BE2C (cell line): ENCODE data around the gene BANF1.

ENCODE experiments used
- DNase-seq: peaks from one replicate; pipeline ENCODE4 v3.0.0-alpha.2; 2020
- H3K27me3 ChIP-seq: fragments of 250-450 bp; sonication (Bioruptor Pico); 2 replicates; pipeline ENCODE4 v1.5.1; 2020; ENCODE audit warnings: mild to moderate bottlenecking
- H3K36me3 ChIP-seq: fragments of 250-450 bp; sonication (Bioruptor Pico); 2 replicates; pipeline ENCODE4 v1.5.1; 2020; ENCODE audit warnings: mild to moderate bottlenecking
- H3K4me1 ChIP-seq: fragments of 250-450 bp; sonication (Bioruptor Pico); 2 replicates; pipeline ENCODE4 v1.5.1; 2020
- H3K4me3 ChIP-seq: 2 replicates; pipeline ENCODE4 v1.5.1; 2011; ENCODE audit warnings: low read depth, low read length
- H3K9me3 ChIP-seq: fragments of 250-450 bp; sonication (Bioruptor Pico); 2 replicates; pipeline ENCODE4 v1.5.1; 2020
- TF ChIP-seq, protein P1 (sequence below): IDR thresholded peaks from 2 replicates; pipeline ENCODE4 v1.5.1; 2012; ENCODE audit warnings: mild to moderate bottlenecking, low read depth, low read length

BANF1 gene

DNA sequence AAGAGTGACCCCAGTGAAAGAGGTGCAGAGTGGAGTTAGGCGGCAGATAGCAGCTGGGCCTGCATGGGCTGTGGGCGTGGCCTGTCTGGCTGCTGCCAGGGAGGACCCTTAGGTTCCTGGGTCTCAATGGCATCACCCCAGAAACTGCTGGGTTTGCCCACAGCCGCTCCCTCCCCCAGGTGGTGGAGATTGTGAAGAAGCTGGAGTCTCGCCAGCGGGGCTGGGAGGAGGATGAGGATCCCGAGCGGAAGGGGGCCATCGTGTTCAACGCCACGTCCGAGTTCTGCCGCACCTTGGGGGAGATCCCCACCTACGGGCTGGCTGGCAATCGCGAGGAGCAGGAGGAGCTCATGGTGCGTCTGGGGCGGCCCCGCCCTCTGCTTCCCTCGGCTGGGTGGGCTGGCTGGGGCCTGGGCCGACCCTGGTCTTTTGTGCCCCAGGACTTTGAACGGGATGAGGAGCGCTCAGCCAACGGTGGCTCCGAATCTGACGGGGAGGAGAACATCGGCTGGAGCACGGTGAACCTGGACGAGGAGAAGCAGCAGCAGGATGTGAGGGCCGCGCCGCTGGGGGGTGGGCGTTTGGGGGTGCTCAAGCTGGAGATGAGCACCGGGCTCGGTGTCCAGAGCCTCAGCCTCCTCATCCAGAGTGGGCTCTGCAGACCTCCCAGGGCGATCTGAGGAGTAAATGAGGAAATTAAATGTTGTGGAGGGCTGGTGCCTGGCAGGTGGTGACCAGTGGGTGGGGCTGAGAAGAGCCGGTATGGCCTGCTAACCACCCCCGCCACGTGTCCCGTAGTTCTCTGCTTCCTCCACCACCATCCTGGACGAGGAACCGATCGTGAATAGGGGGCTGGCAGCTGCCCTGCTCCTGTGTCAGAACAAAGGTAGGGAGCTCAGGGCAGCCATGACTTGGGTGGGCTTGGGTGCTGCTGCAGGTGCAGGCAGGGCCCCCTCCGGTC is 25.8 kb upstream of the BANF1 start:
- H3K9me3 ChIP-seq = no peaks in the 10 kb centered on the region
- no peaks in the 10 kb centered on the region for H3K4me1 ChIP-seq
- TF ChIP-seq, protein P1, sequence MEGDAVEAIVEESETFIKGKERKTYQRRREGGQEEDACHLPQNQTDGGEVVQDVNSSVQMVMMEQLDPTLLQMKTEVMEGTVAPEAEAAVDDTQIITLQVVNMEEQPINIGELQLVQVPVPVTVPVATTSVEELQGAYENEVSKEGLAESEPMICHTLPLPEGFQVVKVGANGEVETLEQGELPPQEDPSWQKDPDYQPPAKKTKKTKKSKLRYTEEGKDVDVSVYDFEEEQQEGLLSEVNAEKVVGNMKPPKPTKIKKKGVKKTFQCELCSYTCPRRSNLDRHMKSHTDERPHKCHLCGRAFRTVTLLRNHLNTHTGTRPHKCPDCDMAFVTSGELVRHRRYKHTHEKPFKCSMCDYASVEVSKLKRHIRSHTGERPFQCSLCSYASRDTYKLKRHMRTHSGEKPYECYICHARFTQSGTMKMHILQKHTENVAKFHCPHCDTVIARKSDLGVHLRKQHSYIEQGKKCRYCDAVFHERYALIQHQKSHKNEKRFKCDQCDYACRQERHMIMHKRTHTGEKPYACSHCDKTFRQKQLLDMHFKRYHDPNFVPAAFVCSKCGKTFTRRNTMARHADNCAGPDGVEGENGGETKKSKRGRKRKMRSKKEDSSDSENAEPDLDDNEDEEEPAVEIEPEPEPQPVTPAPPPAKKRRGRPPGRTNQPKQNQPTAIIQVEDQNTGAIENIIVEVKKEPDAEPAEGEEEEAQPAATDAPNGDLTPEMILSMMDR = no peak
- no peaks in the 10 kb centered on the region for H3K27me3 ChIP-seq
- no peak overlapping the region for H3K4me3 ChIP-seq
- H3K36me3 ChIP-seq = peaks cover 36% of the 10 kb centered on the region
- DNase-seq = no peak

DNA sequence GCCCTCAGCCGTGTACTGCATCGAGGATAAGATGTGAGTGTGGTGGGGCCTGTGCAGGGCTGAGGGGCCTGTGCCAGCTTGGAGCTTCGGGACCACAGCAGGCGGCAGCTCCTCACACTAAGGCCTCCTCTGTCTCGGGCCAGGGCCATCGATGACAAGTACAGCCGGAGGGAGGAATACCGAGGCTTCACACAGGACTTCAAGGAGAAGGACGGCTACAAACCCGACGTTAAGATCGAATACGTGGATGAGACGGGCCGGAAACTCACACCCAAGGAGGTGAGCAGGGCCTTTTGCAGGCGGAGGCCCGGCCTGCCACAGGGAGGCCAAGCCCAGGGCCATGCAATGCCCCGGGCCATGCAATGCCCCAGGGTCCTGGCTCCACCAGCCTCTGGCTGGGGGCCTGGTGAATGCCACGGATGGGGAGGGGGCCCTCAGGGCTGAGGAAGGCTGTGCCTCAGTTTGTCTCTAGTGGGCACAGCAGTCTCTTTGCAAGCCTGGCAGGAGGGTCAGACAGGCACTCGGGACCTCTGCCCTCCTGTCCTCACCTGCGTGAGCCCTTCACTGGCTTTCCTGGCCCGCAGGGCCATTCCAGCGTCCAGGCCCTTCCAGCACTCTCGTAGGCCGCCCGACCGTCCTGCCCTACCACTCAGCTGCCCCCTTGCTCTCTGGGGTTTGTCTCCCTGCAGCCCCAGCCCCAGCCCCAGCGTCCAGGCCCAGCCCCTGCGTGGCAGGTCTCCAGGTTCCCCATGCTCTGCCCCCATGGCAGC is 24.5 kb upstream of the BANF1 start:
- Histone ChIP-seq H3K27me3 (no peaks in the 10 kb centered on the region), H3K9me3 (no peaks in the 10 kb centered on the region), H3K4me1 (no peaks in the 10 kb centered on the region), H3K4me3 (no peak overlapping the region), H3K36me3 (peaks cover 36% of the 10 kb centered on the region)
- DNase-seq = no peak
- TF ChIP-seq, protein P1 = no peak

DNA sequence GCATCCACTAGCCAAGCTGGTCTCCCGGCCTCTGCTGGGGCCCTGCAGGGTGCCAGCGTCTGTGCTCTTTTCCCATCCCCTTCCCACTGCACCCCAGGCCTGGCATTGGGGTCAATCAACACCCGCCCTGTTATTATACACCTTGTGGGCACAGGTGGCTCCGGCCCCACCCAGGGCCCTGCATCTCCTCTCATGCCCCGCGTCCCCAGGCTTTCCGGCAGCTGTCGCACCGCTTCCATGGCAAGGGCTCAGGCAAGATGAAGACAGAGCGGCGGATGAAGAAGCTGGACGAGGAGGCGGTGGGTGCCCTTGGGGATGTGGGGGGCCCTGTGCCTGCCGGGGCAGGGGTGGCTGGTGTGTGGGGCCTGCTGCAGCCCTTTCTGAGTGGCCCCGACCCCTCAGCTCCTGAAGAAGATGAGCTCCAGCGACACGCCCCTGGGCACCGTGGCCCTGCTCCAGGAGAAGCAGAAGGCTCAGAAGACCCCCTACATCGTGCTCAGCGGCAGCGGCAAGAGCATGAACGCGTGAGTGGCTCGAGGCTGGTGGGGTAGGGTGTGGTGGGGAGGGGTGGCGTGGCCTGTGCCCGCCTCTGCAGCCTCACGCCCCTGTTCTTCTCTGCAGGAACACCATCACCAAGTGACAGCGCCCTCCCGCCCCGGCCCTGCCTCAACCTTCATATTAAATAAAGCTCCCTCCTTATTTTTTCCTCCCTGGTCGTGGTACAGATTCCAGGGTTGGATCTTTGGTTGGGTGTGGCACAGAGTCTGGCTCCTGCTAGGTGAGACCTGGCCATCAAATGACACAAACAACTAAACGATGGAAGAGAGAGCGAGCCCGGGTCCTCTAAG is 23.7 kb upstream of the BANF1 start:
- H3K36me3 ChIP-seq = peaks cover 36% of the 10 kb centered on the region
- TF ChIP-seq, protein P1 = no peak
- DNase-seq = no peak
- H3K27me3 ChIP-seq = no peaks in the 10 kb centered on the region
- no peaks in the 10 kb centered on the region for H3K4me1 ChIP-seq
- H3K4me3 ChIP-seq = no peak overlapping the region
- H3K9me3 ChIP-seq = no peaks in the 10 kb centered on the region

DNA sequence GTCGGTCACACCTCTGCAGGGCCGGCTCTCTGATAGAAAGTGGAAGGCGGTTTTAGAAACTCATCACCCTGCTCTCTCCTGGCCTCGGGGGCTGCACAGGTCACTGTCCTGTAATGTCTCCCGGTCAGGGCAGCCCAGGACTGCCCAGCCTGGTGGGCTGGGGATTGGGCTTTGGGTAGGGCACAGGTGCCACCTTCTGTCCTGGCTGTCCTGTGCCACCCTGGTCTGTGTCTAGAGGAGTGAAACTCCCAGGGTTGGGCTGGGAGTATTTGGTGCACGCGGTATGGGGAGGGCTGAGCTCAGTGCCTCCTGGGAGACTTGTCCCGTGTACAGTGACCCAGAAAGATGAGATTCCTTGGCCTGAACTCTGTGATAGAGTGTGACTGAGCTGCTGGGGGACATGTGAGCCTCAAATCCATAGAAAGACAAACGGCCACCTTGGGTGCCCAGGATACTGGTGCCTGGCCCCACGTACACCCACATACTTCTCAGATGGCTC is 23.0 kb upstream of the BANF1 start:
- TF ChIP-seq, protein P1 = no peak
- Histone ChIP-seq H3K4me1 (no peaks in the 10 kb centered on the region), H3K9me3 (no peaks in the 10 kb centered on the region), H3K4me3 (no peak overlapping the region), H3K27me3 (no peaks in the 10 kb centered on the region), H3K36me3 (peaks cover 36% of the 10 kb centered on the region)
- DNase-seq = no peak

DNA sequence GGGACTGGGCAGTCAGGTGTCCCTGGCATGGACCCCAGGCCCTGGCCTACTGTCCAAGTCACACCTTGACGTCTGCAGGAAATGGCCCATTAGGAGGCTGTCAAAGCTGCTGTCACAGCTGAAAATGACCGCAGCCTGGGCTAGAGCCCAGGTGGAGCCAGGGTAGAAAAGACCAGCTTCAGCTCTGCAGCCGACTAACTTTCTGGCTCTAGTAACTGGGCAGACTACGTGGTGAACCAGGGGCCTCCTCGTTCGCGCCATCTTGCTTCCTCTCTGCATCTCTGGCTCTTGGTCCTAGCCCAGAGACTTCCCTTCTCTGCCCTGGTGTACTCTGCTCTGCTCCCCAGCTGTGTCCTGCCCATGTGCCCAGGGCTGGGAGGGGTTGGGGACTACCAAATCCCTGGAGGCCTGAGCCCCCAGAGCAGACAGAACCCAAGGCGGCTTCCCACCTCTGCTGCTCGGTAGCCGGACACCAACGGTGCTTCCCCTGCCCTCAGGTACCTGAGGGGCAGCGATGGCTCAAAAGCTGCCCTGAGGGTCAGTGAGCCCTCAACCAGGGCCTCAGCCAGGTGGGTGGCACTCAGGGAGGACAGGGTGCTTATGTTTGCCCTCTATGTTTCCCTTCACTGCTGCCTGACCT is 21.1 kb upstream of the BANF1 start:
- DNase-seq = no peak
- Histone ChIP-seq H3K4me1 (no peaks in the 10 kb centered on the region), H3K4me3 (no peak overlapping the region), H3K9me3 (no peaks in the 10 kb centered on the region), H3K27me3 (no peaks in the 10 kb centered on the region), H3K36me3 (peaks cover 32% of the 10 kb centered on the region)
- TF ChIP-seq, protein P1 = no peak
